DMS 273 (cell line): Measurements from ENCODE around the gene DCTN3.

Source experiments
- DNase-seq: peaks from one replicate; lab custom pipeline; 2025; ENCODE audit not compliant: unreplicated experiment; lab: John Stamatoyannopoulos, UW

Gene DCTN3

GRCh38 chr9:34591248-34591916 is 28.9 kb downstream of the DCTN3 start:
- peak; percentile 87 for DNase-seq

GRCh38 chr9:34590381-34591247 is 29.7 kb downstream of the DCTN3 start:
- no peak for DNase-seq

GRCh38 chr9:34589636-34590380 is 30.5 kb downstream of the DCTN3 start, which contains the start of gene CNTFR:
Gene CNTFR (minus strand): TSS chr9:34589724. CDS start chr9:34568981, 20,743 bp downstream.
- DNase-seq = peak; percentile 87

- DNase-seq = peak; percentile 56
Observed at GRCh38 chr9:34588671-34589635, 31.3 kb downstream of the DCTN3 start.

- no peak for DNase-seq
Observed at GRCh38 chr9:34587271-34587670, 33.0 kb downstream of the DCTN3 start.

GRCh38 chr9:34585946-34586669 is 34.2 kb downstream of the DCTN3 start:
- DNase-seq = no peak

GRCh38 chr9:34584970-34585369 is 35.3 kb downstream of the DCTN3 start:
- DNase-seq = no peak

- DNase-seq = no peak
Observed at GRCh38 chr9:34582787-34583186, 37.5 kb downstream of the DCTN3 start.

- no peak for DNase-seq
Observed at GRCh38 chr9:34581318-34581717, 39.0 kb downstream of the DCTN3 start.

- DNase-seq = no peak
Observed at GRCh38 chr9:34580358-34580757, 39.9 kb downstream of the DCTN3 start.

- no peak for DNase-seq
Observed at GRCh38 chr9:34579808-34580163, 40.5 kb downstream of the DCTN3 start.

- DNase-seq = no peak
Observed at GRCh38 chr9:34579104-34579807, 41.0 kb downstream of the DCTN3 start.

GRCh38 chr9:34578241-34579103 is 41.8 kb downstream of the DCTN3 start:
- DNase-seq = no peak

- DNase-seq = no peak
Observed at GRCh38 chr9:34577400-34578240, 42.7 kb downstream of the DCTN3 start.

- peak; percentile 39 for DNase-seq
Observed at GRCh38 chr9:34576597-34577399, 43.5 kb downstream of the DCTN3 start.

GRCh38 chr9:34575862-34576596 is 44.3 kb downstream of the DCTN3 start:
- DNase-seq = peak; percentile 41
